Cardiac septum (tissue), 1 donor: ENCODE data around the gene KIF25. TPM values are rescaled to one million over a fixed set of nuclear protein-coding genes. Genes with fewer than 3 reads are reported as not detected.

Source experiments
- DNase-seq: peaks from one replicate; pipeline ENCODE4 v3.0.0-alpha.2; 2020; ENCODE audit warnings: low spot score
- intact Hi-C: fragments of 100-400 bp; cut with DNase I; formaldehyde crosslinking; loops from one replicate; pipeline ENCODE4 v1.14.0; 2022
- total RNA-seq: library from RNA; stranded (reverse); fragmentation: NEBNext Ultra II Directional; extraction: Animal tissue kit (Norgen Biotek cat#: 25700); gene quantifications from one replicate; pipeline ENCODE4 v1.2.1, GENCODE V29; 2021
- donor health status: DM: no; HTN: no; CAD: no.

KIF25 gene
- total RNA-seq, 1 donor from 2014 or later: 0.24 TPM

GRCh38 chr6:168012431-168013249 lies 15.2 kb downstream of the KIF25 start:
- intact Hi-C loops: no loop called here
- DNase-seq: peak; percentile 50

- intact Hi-C loops: no loop called here
- peak; percentile 31 for DNase-seq
Measured at GRCh38 chr6:168013250-168013915, 15.9 kb downstream of the KIF25 start.

GRCh38 chr6:168014428-168014827 lies 17.0 kb downstream of the KIF25 start:
- intact Hi-C loops: no loop called here

GRCh38 chr6:168015009-168015408 lies 17.5 kb downstream of the KIF25 start:
- DNase-seq: peak; percentile 47
- intact Hi-C loops: no loop called here

More at GRCh38 chr6:168014428-168014827, 17.0 kb downstream of the KIF25 start:
- DNase-seq: no peak

GRCh38 chr6:168015482-168016175 lies 18.2 kb downstream of the KIF25 start:
- intact Hi-C loops: no loop called here
- peak; percentile 57 for DNase-seq

- peak; percentile 22 for DNase-seq
- intact Hi-C loops: no loop called here
Measured at GRCh38 chr6:168016176-168016620, 18.7 kb downstream of the KIF25 start.

GRCh38 chr6:168016721-168017525 lies 19.5 kb downstream of the KIF25 start:
- DNase-seq: peak; percentile 31
- intact Hi-C loops: no loop called here

- intact Hi-C loops: no loop called here
- DNase-seq: peak; percentile 19
Measured at GRCh38 chr6:168017629-168018028, 20.2 kb downstream of the KIF25 start.

GRCh38 chr6:168018664-168019063 lies 21.2 kb downstream of the KIF25 start:
- DNase-seq: peak; percentile 57
- intact Hi-C loops: no loop called here

- intact Hi-C loops: no loop called here
- DNase-seq: no peak
Measured at GRCh38 chr6:168020242-168020641, 22.8 kb downstream of the KIF25 start.

- peak; percentile 6 for DNase-seq
- intact Hi-C loops: no loop called here
Measured at GRCh38 chr6:168021581-168021980, 24.1 kb downstream of the KIF25 start.

GRCh38 chr6:168022488-168023321 lies 25.2 kb downstream of the KIF25 start:
- intact Hi-C loops: no loop called here
- DNase-seq: peak; percentile 51

- intact Hi-C loops: no loop called here
- DNase-seq: peak; percentile 2
Measured at GRCh38 chr6:168024951-168025510, 27.6 kb downstream of the KIF25 start.

- intact Hi-C loops: no loop called here
- DNase-seq: peak; percentile 72
Measured at GRCh38 chr6:168025831-168026710, 28.6 kb downstream of the KIF25 start.

- intact Hi-C loops: no loop called here
Measured at GRCh38 chr6:168026925-168027324, 29.5 kb downstream of the KIF25 start.

GRCh38 chr6:168027521-168027920 lies 30.1 kb downstream of the KIF25 start:
- DNase-seq: peak; percentile 36
- intact Hi-C loops: no loop called here

More at GRCh38 chr6:168026925-168027324, 29.5 kb downstream of the KIF25 start:
- peak; percentile 33 for DNase-seq

GRCh38 chr6:168028181-168028580 lies 30.7 kb downstream of the KIF25 start:
- peak; percentile 36 for DNase-seq
- intact Hi-C loops: no loop called here
